Tibial nerve (tissue), 4 donors: ENCODE results near the gene NCOA5.

Experiments used
- CTCF ChIP-seq, 5 experiments: fragments of 200-600 bp in 3 of 5; fragments of 450-650 bp in 2 of 5; sonication (generic) in 3 of 5; IDR thresholded peaks; one replicate each; pipeline ENCODE4 v1.5.1; 2016 to 2019; ENCODE audit warnings: antibody characterized with exemption in 5 of 5, mild to moderate bottlenecking in 3 of 5, moderate library complexity in 2 of 5
- EP300 ChIP-seq, 2 donors: sonication (generic); formaldehyde crosslinking; IDR thresholded peaks; one replicate each; pipeline ENCODE4 v1.6.1; 2017; ENCODE audit warnings: antibody characterized with exemption in 2 of 2, mild to moderate bottlenecking in 1 of 2
- POLR2A ChIP-seq, 2 donors: fragments of 450-650 bp; IDR thresholded peaks; one replicate each; pipeline ENCODE4 v1.6.1; 2017; ENCODE audit warnings: antibody characterized with exemption in 2 of 2, mild to moderate bottlenecking in 2 of 2, moderate library complexity in 2 of 2

GRCh38 chr20:46107061-46107460, 17.3 kb upstream of the NCOA5 start:
- TF ChIP-seq CTCF (IDR thresholded peaks at IDR 0.05): no peak
- no peak for TF ChIP-seq POLR2A (IDR thresholded peaks at IDR 0.05)
- TF ChIP-seq EP300 (IDR thresholded peaks at IDR 0.05): no peak
